GM12891 (cell line): ENCODE data around the gene TMEM259.

Experiments used
- DNase-seq: peaks from one replicate; pipeline ENCODE4 v3.0.0; 2011; ENCODE audit warnings: low spot score; ENCODE audit not compliant: insufficient read length
- FAIRE-seq: peaks from 2 replicates; lab custom pipeline; 2011; peaks lifted over from hg19 to GRCh38; lab: Jason Lieb, UNC
- PAX5 ChIP-seq: IDR thresholded peaks from 2 replicates; pipeline ENCODE4 v1.6.1; 2011; ENCODE audit warnings: low read length, moderate library complexity, mild to moderate bottlenecking; ENCODE audit not compliant: insufficient read depth, severe bottlenecking
- POLR2A ChIP-seq: IDR thresholded peaks from 2 replicates; pipeline ENCODE4 v1.6.1; 2011; ENCODE audit warnings: low read depth, low read length, control low read depth
- POLR2AphosphoS5 ChIP-seq: IDR thresholded peaks from 2 replicates; pipeline ENCODE4 v1.6.1; 2011; ENCODE audit warnings: low read depth, low read length, control low read depth
- POU2F2 ChIP-seq: IDR thresholded peaks from 2 replicates; pipeline ENCODE4 v1.6.1; 2011; ENCODE audit warnings: low read depth, mild to moderate bottlenecking, control low read depth, low read length, moderate library complexity
- SPI1 ChIP-seq: IDR thresholded peaks from 2 replicates; pipeline ENCODE4 v1.6.1; 2011; ENCODE audit warnings: low read depth, low read length, control low read depth
- TAF1 ChIP-seq: IDR thresholded peaks from 2 replicates; pipeline ENCODE4 v1.6.1; 2011; ENCODE audit warnings: low read depth, low read length, control low read depth

Gene TMEM259

GRCh38 chr19:1010586-1011510, 10.1 kb downstream of the TMEM259 start:
- TF ChIP-seq TAF1 (no peak), POLR2A (no peak), POLR2AphosphoS5 (no peak), PAX5 (no peak), SPI1 (no peak), POU2F2 (no peak)
- no peak for FAIRE-seq
- DNase-seq, result no peak

GRCh38 chr19:1009981-1010538, 10.9 kb downstream of the TMEM259 start:
- TF ChIP-seq POLR2A (no peak), SPI1 (no peak), POU2F2 (no peak), PAX5 (no peak), TAF1 (no peak), POLR2AphosphoS5 (no peak)
- no peak for DNase-seq
- FAIRE-seq, result no peak

GRCh38 chr19:1009041-1009980, 11.6 kb downstream of the TMEM259 start:
- DNase-seq (no peak), FAIRE-seq (no peak)
- no peak for TF ChIP-seq PAX5
- TF ChIP-seq SPI1, result no peak
- TF ChIP-seq POLR2AphosphoS5, result peak; percentile 50; the same call in 1 of the 2 replicates
- TF ChIP-seq POLR2A, result no peak
- no peak for TF ChIP-seq TAF1

GRCh38 chr19:1008268-1009040, 12.5 kb downstream of the TMEM259 start:
- DNase-seq (no peak), FAIRE-seq (no peak)
- TF ChIP-seq POU2F2 (no peak), POLR2AphosphoS5 (no peak), PAX5 (no peak), TAF1 (no peak), SPI1 (no peak), POLR2A (no peak)

- no peak for TF ChIP-seq POLR2A
- TF ChIP-seq TAF1, result no peak
- TF ChIP-seq POU2F2, result no peak
- no peak for TF ChIP-seq SPI1
- TF ChIP-seq PAX5, result no peak
- no peak for TF ChIP-seq POLR2AphosphoS5
- DNase-seq, result no peak
- no peak for FAIRE-seq
These were observed 13.3 kb downstream of the TMEM259 start for GRCh38 chr19:1007399-1008251.

GRCh38 chr19:1006711-1007398, 14.1 kb downstream of the TMEM259 start:
- FAIRE-seq (no peak), DNase-seq (no peak)
- TF ChIP-seq POLR2AphosphoS5, result 0 out of 2 replicates have a peak, but pooled peaks have one; percentile 21
- no peak for TF ChIP-seq POLR2A
- TF ChIP-seq POU2F2, result no peak

GRCh38 chr19:1004803-1005664, 15.9 kb downstream of the TMEM259 start:
- TF ChIP-seq POLR2A (no peak), TAF1 (no peak), PAX5 (no peak), SPI1 (no peak), POLR2AphosphoS5 (no peak), POU2F2 (no peak)
- no peak for DNase-seq
- FAIRE-seq, result no peak
